CD1c-positive myeloid dendritic cell (primary cell): ENCODE measurements around the gene CIAO3.

Experiments used
- DNase-seq: peaks from one replicate; pipeline ENCODE4 v3.0.0-alpha.2; 2016; ENCODE audit errors: extremely low spot score

Gene CIAO3

GRCh38 chr16:723695-724094 is 17.1 kb downstream of the CIAO3 start:
- no peak for DNase-seq

- no peak for DNase-seq
Measured at GRCh38 chr16:722835-723633, 17.8 kb downstream of the CIAO3 start.

- no peak for DNase-seq
Measured at GRCh38 chr16:721765-722540, 18.8 kb downstream of the CIAO3 start.

GRCh38 chr16:720990-721764 is 19.6 kb downstream of the CIAO3 start, which contains the start of gene ANTKMT:
ANTKMT (plus strand) TSS chr16:721146; CDS start chr16:721275, 129 bp downstream.
- DNase-seq, result peak; percentile 76

- DNase-seq, result peak; percentile 45
Measured at GRCh38 chr16:720447-720989, 20.3 kb downstream of the CIAO3 start.

- DNase-seq, result no peak
Measured at GRCh38 chr16:719815-720446, 20.9 kb downstream of the CIAO3 start.

- DNase-seq, result no peak
Measured at GRCh38 chr16:718922-719321, 21.9 kb downstream of the CIAO3 start.

- DNase-seq, result no peak
Measured at GRCh38 chr16:718389-718788, 22.4 kb downstream of the CIAO3 start.

- no peak for DNase-seq
Measured at GRCh38 chr16:717450-718245, 23.1 kb downstream of the CIAO3 start.

GRCh38 chr16:716768-717325 is 23.9 kb downstream of the CIAO3 start:
- no peak for DNase-seq

- DNase-seq, result no peak
Measured at GRCh38 chr16:716200-716568, 24.6 kb downstream of the CIAO3 start.

- peak; percentile 19 for DNase-seq
Measured at GRCh38 chr16:715477-716199, 25.2 kb downstream of the CIAO3 start.

GRCh38 chr16:714558-715476 is 26.0 kb downstream of the CIAO3 start, which contains the start of gene METRN:
METRN (plus strand) TSS chr16:715118; CDS start chr16:715290, 172 bp downstream.
- peak; percentile 94 for DNase-seq

GRCh38 chr16:714079-714478 is 26.7 kb downstream of the CIAO3 start:
- DNase-seq, result no peak

- peak; percentile 61 for DNase-seq
Measured at GRCh38 chr16:712740-713250, 28.0 kb downstream of the CIAO3 start.

- peak; percentile 83 for DNase-seq
Measured at GRCh38 chr16:711548-712320, 29.1 kb downstream of the CIAO3 start.

- DNase-seq, result no peak
Measured at GRCh38 chr16:711084-711483, 29.7 kb downstream of the CIAO3 start.
